Activated T-helper 2 cell treated with anti-CD3 and anti-CD28 coated beads, Interferon-gamma antibody, Interleukin-2, Interleukin-4, amounts not matched to agents 10 μg/mL and 5 μg/mL and 100 μg/mL, durations not matched to agents 14 hours and 24 hours and 36 hours (primary cell): ENCODE results near the gene NXPE3. TPM values are rescaled to one million over a fixed set of nuclear protein-coding genes. Genes with fewer than 3 reads are reported as not detected.

Experiments used
- DNase-seq: peaks from one replicate; pipeline ENCODE4 v3.0.0; 2021; ENCODE audit warnings: low spot score
- H3K27ac Mint-ChIP-seq: one replicate; pipeline ENCODE4 v1.8.0; 2021; ENCODE audit warnings: mixed read lengths
- H3K27me3 Mint-ChIP-seq: one replicate; pipeline ENCODE4 v1.8.0; 2021; ENCODE audit warnings: low read depth, mixed read lengths
- H3K36me3 Mint-ChIP-seq: one replicate; pipeline ENCODE4 v1.8.0; 2021; ENCODE audit warnings: low read depth, mixed read lengths
- H3K4me1 Mint-ChIP-seq: one replicate; pipeline ENCODE4 v1.8.0; 2021; ENCODE audit warnings: low read depth, mixed read lengths
- H3K4me3 Mint-ChIP-seq: one replicate; pipeline ENCODE4 v1.8.0; 2021; ENCODE audit warnings: low read depth, mild to moderate bottlenecking, moderate library complexity, mixed read lengths
- H3K9me3 Mint-ChIP-seq: one replicate; pipeline ENCODE4 v1.8.0; 2021; ENCODE audit warnings: mixed read lengths
- intact Hi-C: fragments of 100-400 bp; cut with micrococcal nuclease; formaldehyde crosslinking; loops from one replicate; pipeline ENCODE4 v1.15.1; 2023
- total RNA-seq: library from RNA; stranded (reverse); gene quantifications from 2 replicates; pipeline ENCODE4 v1.2.3, GENCODE V29; 2022

Gene NXPE3
- total RNA-seq, 1 donor from 2014 or later = 18.1 TPM

- Mint-ChIP-seq H3K36me3 (peaks cover 69% of the 10 kb centered on the region), H3K9me3 (no peaks in the 10 kb centered on the region), H3K27ac (peak overlapping the region; percentile 97), H3K27me3 (no peaks in the 10 kb centered on the region), H3K4me1 (peaks cover 56% of the 10 kb centered on the region), H3K4me3 (peak overlapping the region; percentile 94)
- DNase-seq = no peak
- intact Hi-C loops = loop anchor here (1.0 to 5.0 kb wide), 5 partner anchors 10 to 374 kb away; partner anchors contain the start of gene ZBTB11
These were observed 72.2 kb downstream of the NXPE3 start for GRCh38 chr3:101851072-101851770.

GRCh38 chr3:101851850-101852714 is 73.1 kb downstream of the NXPE3 start:
- H3K4me1 Mint-ChIP-seq = peaks cover 55% of the 10 kb centered on the region
- H3K9me3 Mint-ChIP-seq = no peaks in the 10 kb centered on the region
- no peak for DNase-seq
- H3K27me3 Mint-ChIP-seq = no peaks in the 10 kb centered on the region
- intact Hi-C loops = loop anchor here (1.0 to 5.0 kb wide), 5 partner anchors 9 to 373 kb away; partner anchors contain the start of gene ZBTB11
- H3K27ac Mint-ChIP-seq = peak overlapping the region; percentile 97
- peak overlapping the region; percentile 94 for H3K4me3 Mint-ChIP-seq
- peaks cover 76% of the 10 kb centered on the region for H3K36me3 Mint-ChIP-seq

DNA sequence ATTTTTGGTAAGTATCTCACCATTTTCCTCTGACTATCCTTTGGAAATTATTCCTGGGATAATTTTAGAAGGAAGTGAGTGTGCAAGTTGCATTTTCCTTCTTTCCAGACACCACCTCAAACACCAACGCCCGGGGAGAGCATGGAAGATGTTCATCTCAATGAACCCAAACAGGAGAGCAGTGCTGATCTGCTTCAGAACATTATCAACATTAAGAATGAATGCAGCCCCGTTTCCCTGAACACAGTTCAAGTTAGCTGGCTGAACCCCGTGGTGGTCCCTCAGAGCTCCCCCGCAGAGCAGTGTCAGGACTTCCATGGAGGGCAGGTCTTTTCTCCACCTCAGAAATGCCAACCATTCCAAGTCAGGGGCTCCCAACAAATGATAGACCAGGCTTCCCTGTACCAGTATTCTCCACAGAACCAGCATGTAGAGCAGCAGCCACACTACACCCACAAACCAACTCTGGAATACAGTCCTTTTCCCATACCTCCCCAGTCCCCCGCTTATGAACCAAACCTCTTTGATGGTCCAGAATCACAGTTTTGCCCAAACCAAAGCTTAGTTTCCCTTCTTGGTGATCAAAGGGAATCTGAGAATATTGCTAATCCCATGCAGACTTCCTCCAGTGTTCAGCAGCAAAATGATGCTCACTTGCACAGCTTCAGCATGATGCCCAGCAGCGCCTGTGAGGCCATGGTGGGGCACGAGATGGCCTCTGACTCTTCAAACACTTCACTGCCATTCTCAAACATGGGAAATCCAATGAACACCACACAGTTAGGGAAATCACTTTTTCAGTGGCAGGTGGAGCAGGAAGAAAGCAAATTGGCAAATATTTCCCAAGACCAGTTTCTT is 74.2 kb downstream of the NXPE3 start:
- peak overlapping the region; percentile 94 for H3K4me3 Mint-ChIP-seq
- no peaks in the 10 kb centered on the region for H3K27me3 Mint-ChIP-seq
- DNase-seq = no peak
- H3K27ac Mint-ChIP-seq = peak overlapping the region; percentile 67
- peaks cover 84% of the 10 kb centered on the region for H3K36me3 Mint-ChIP-seq
- H3K4me1 Mint-ChIP-seq = peaks cover 55% of the 10 kb centered on the region
- intact Hi-C loops = loop anchor here (5.0 kb wide), 1 partner anchor 259 kb away; no protein-coding TSS in a partner anchor
- H3K9me3 Mint-ChIP-seq = no peaks in the 10 kb centered on the region

GRCh38 chr3:101853982-101854381 is 75.0 kb downstream of the NXPE3 start:
- H3K4me1 Mint-ChIP-seq = peaks cover 57% of the 10 kb centered on the region
- intact Hi-C loops = loop anchor here (5.0 kb wide), 1 partner anchor 258 kb away; no protein-coding TSS in a partner anchor
- peak overlapping the region; percentile 45 for H3K27ac Mint-ChIP-seq
- no peaks in the 10 kb centered on the region for H3K27me3 Mint-ChIP-seq
- no peak for DNase-seq
- H3K36me3 Mint-ChIP-seq = peaks cover 91% of the 10 kb centered on the region
- no peaks in the 10 kb centered on the region for H3K9me3 Mint-ChIP-seq
- peak overlapping the region; percentile 94 for H3K4me3 Mint-ChIP-seq

DNA sequence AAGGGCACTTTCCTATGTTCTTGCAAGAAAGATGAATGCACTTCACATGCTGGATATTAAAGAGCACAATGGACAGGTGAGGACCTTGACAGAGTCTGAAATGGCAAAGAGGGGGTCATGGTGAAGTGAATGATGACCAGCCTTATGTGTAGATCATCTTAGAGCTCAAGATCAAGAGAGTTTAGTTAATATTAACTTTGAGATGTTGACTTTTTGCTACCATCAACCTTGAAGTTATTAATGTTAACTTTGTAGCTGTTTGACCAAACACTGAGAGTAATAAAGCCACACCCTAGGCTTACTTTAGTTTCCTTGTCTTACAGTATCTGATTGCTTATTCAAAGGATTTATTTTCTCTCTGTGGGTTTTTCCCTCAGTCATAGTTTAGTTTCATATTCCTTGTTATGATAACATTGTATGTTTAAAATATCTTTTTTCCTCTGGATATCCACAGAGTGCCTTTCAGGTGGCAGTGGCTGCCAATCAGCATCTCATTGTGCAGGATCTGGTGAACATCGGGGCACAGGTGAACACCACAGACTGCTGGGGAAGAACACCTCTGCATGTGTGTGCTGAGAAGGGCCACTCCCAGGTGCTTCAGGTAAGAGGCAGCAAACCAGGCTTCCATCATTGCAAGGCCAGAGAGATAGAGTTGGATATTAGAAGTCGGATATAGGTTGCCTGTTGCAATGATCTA is 75.7 kb downstream of the NXPE3 start:
- H3K27me3 Mint-ChIP-seq = no peaks in the 10 kb centered on the region
- no peaks in the 10 kb centered on the region for H3K9me3 Mint-ChIP-seq
- H3K36me3 Mint-ChIP-seq = peaks cover 99% of the 10 kb centered on the region
- H3K27ac Mint-ChIP-seq = peak overlapping the region; percentile 66
- intact Hi-C loops = loop anchor here (5.0 kb wide), 1 partner anchor 258 kb away; no protein-coding TSS in a partner anchor
- peaks cover 61% of the 10 kb centered on the region for H3K4me1 Mint-ChIP-seq
- peak overlapping the region; percentile 63 for H3K4me3 Mint-ChIP-seq
- no peak for DNase-seq

DNA sequence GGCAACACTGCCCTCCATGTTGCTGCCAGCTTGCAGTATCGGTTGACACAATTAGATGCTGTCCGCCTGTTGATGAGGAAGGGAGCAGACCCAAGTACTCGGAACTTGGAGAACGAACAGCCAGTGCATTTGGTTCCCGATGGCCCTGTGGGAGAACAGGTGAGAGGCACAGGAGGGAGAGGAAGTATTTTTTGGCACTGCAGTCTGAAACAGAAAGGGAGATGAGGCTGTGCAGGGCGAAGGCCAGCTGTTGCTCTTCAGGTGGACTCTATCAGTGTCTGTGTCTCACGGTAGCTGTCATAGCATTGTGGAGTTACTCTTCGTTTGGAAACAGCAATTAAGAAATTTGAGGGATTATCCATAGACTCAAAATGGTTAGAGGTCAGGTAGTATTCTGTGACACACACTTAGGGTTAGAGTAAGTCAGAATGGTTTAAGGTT is 78.3 kb downstream of the NXPE3 start:
- peak overlapping the region; percentile 63 for H3K4me3 Mint-ChIP-seq
- H3K36me3 Mint-ChIP-seq = peaks cover 98% of the 10 kb centered on the region
- H3K9me3 Mint-ChIP-seq = no peaks in the 10 kb centered on the region
- intact Hi-C loops = no loop called here
- H3K4me1 Mint-ChIP-seq = peaks cover 65% of the 10 kb centered on the region
- no peaks in the 10 kb centered on the region for H3K27me3 Mint-ChIP-seq
- peak overlapping the region; percentile 40 for H3K27ac Mint-ChIP-seq
- no peak for DNase-seq

- peak overlapping the region; percentile 48 for H3K27ac Mint-ChIP-seq
These were observed 79.5 kb downstream of the NXPE3 start for GRCh38 chr3:101858464-101859030.

GRCh38 chr3:101859882-101860448 is 81.0 kb downstream of the NXPE3 start:
- Mint-ChIP-seq H3K27me3 (no peaks in the 10 kb centered on the region), H3K4me3 (no peak overlapping the region), H3K27ac (no peak overlapping the region), H3K4me1 (peaks cover 51% of the 10 kb centered on the region), H3K9me3 (no peaks in the 10 kb centered on the region), H3K36me3 (peaks cover 76% of the 10 kb centered on the region)
- intact Hi-C loops = loop anchor here (5.0 kb wide), 3 partner anchors 33 to 62 kb away; no protein-coding TSS in a partner anchor
- no peak for DNase-seq

More at GRCh38 chr3:101858464-101859030, 79.5 kb downstream of the NXPE3 start:
- intact Hi-C loops = no loop called here
- H3K4me3 Mint-ChIP-seq = no peak overlapping the region
- peaks cover 59% of the 10 kb centered on the region for H3K4me1 Mint-ChIP-seq
- H3K9me3 Mint-ChIP-seq = no peaks in the 10 kb centered on the region
- DNase-seq = no peak
- peaks cover 90% of the 10 kb centered on the region for H3K36me3 Mint-ChIP-seq
- no peaks in the 10 kb centered on the region for H3K27me3 Mint-ChIP-seq

- Mint-ChIP-seq H3K9me3 (no peaks in the 10 kb centered on the region), H3K4me3 (no peak overlapping the region), H3K36me3 (peaks cover 63% of the 10 kb centered on the region), H3K4me1 (peaks cover 47% of the 10 kb centered on the region), H3K27ac (peak overlapping the region; percentile 72), H3K27me3 (no peaks in the 10 kb centered on the region)
- intact Hi-C loops = loop anchor here (1.0 to 5.0 kb wide), 4 partner anchors 10 to 61 kb away; no protein-coding TSS in a partner anchor
- DNase-seq = no peak
These were observed 82.3 kb downstream of the NXPE3 start for GRCh38 chr3:101861212-101861788.

- peaks cover 47% of the 10 kb centered on the region for H3K4me1 Mint-ChIP-seq
- DNase-seq = no peak
- H3K4me3 Mint-ChIP-seq = no peak overlapping the region
- no peaks in the 10 kb centered on the region for H3K9me3 Mint-ChIP-seq
- peak overlapping the region; percentile 72 for H3K27ac Mint-ChIP-seq
- peaks cover 57% of the 10 kb centered on the region for H3K36me3 Mint-ChIP-seq
- intact Hi-C loops = loop anchor here (1.0 to 5.0 kb wide), 4 partner anchors 11 to 60 kb away; no protein-coding TSS in a partner anchor
- no peaks in the 10 kb centered on the region for H3K27me3 Mint-ChIP-seq
These were observed 82.9 kb downstream of the NXPE3 start for GRCh38 chr3:101861789-101862415.
